T-helper 2 cell (primary cell): Measurements from ENCODE around the gene PCLO.

ENCODE experiments used
- DNase-seq, 5 experiments: peaks; one replicate each; pipeline versions ENCODE4 v3.0.0 to v3.0.0-alpha.2; 2012 to 2022

PCLO gene

GRCh38 chr7:82821037-82821436 lies 341.6 kb downstream of the PCLO start:
- DNase-seq, result no peak

DNA sequence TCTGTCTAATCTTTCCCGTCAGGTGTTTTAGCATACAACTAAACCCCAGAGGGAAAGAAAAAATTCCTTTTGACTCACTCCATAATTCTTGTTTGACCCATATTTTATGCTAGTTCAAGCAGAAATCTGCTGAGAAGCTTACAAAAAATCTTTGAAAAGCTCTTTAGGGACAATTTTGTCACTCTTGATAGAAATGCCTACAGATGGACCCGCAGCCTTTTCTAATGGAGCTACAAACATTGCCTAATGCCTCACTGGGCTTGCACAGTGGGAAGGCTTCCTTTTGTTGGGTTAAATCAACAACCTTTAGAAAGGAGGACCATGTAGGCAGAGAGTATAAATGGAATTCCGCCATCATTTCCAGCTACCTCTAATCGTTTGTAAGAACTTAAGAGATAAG lies 344.5 kb downstream of the PCLO start:
- DNase-seq, result no peak

GRCh38 chr7:82816272-82816671 lies 346.4 kb downstream of the PCLO start:
- no peak for DNase-seq

- DNase-seq, result peak in 1 of 5 experiments; percentile 12
Measured at GRCh38 chr7:82810558-82811259, 352.0 kb downstream of the PCLO start.

- no peak for DNase-seq
Measured at GRCh38 chr7:82808633-82809032, 354.1 kb downstream of the PCLO start.

DNA sequence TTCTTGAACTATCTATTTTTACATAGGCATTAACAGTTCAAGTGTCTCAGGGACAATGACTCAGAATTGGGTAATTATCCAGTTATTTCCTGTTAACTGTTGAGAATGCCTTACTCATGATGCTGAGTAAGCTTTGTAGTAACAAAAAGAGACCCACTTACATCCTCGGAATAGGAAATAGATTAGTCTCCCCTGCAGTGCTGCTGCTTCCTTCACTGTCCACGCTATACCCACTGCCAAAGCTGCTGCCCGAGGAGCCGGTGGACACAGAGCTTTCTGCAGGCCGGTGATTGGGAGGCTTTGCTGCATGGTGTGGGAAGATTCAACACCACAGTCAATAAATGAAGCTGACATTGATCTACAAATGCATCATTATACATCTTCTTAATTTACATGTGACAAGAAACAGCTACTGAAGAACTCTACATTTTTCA lies 357.1 kb downstream of the PCLO start:
- no peak for DNase-seq

DNA sequence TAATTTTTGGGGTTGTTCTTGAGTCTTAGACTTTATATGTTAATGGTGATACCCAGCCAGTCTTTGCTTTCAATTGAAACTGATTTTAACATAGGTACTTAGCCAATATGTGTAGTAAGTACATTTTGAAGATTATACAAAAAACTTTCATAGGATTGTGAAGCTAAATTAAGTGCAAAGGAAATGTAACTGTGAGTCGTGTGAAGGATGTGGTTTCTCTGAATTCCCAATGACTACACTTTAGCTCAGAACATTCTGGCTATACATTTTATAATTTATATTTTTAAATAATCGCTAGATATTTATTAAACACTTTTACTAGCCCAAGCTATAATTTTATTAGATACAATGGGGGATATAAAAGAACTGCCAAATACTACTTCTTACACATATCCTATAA lies 359.3 kb downstream of the PCLO start:
- DNase-seq, result no peak

DNA sequence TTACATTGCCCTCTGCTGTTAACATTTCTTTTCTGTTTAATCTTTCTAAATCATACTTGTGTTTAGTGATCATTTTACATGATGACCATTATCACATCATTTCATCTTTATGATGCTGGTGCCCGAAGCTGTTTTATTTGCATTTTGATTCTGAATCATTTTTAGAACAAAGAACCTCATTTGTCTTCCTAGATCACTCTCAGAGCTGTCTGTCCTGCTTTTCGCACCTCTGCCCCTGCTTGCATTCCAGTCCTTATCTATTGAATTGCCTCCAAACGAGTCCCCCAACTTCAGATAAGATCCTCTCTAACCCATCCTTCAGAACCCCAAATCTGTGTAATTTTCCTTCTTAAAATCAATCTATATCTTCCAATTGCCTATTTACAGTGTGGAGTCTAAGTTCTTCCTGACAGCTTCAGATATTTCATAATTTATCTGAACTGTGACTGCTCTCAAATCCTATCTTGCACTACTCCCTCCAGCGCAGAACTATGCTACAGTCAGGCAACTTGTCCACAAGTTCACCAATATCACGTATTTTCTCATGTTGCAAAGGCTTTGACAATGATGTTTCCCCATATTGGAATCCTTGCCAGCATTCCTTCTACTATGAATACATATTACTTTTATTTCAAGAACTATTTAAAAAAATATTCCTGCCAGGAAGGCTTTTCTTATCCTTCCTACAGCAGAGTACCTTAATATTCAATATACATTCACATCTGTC lies 372.6 kb downstream of the PCLO start:
- no peak for DNase-seq

- DNase-seq, result no peak
Measured at GRCh38 chr7:82778021-82778420, 384.7 kb downstream of the PCLO start.

DNA sequence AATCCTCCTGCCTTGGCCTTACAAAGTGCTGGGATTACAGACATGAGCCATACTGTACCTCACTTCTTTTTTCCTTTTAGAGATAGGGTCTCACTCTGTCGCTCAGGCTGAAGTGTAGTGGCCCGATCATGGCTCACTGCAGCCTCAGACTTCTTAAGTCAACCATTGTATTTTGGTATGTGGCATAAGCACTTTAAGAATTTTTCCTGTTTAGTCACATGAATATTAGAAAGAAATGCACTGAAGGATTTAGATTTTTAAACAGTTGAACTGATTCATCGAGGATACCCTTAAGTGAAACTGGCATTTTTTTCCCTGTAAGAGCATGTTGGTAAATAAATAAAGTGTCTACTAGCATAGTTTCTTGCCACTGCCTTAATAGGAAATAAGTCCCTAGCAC lies 399.8 kb downstream of the PCLO start:
- DNase-seq, result no peak

DNA sequence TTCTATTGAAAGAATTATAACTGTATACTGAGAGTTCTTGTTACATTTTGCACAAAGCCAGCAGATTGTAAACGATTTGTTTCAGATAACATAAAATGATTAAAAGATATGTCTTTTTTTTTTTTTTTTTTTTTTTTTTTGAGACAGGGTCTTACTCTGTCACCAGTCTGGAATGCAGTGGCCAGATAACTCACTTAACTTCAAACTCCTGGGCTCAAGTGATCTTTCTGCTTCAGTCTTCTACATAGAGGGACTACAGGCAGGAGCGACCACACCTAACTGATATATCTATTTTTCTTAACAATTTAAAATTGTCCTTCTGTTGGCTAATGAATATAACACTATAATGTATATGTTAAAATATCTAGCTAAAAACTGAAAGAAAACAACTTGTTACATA lies 401.9 kb downstream of the PCLO start:
- DNase-seq, result no peak

GRCh38 chr7:82760074-82760473 lies 402.6 kb downstream of the PCLO start:
- no peak for DNase-seq

DNA sequence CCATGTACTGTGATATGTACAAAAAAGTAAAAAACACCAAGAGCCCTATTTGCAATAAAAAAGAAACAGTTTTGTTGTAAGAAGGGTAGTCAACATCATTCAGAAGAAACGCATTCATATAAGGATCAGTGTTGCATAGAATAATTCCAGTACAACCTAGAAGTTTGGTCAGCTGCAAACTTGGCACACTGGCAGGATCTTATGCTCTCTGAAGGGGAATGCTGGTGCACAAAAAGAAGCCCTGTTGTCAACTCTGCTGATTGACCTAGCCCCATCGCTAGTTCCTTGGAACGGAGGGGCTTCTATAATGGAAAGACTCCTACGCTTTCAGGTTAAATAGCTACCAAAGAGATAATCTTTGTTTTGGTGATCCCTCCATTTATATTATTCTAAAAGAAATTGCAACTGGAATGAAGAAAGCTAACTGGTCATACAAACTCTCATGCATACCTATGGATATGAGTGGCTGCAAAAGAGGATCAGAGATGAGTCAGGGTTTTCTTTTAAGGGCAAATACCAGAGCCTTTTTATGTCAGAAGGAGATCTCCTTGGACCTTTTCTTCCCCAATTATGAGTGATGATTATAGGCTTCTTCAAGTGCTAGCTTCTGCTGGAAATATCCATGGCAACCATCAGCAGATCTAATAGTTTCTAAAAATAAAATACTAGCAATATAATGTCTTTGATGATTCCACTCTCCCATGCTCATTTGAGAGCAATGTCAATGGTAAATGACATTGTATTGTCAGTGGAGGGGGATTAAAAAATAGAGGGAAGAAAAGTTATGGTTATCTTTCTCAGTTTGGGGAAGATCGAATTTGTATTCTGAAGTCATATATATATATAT lies 406.8 kb downstream of the PCLO start:
- no peak for DNase-seq

DNA sequence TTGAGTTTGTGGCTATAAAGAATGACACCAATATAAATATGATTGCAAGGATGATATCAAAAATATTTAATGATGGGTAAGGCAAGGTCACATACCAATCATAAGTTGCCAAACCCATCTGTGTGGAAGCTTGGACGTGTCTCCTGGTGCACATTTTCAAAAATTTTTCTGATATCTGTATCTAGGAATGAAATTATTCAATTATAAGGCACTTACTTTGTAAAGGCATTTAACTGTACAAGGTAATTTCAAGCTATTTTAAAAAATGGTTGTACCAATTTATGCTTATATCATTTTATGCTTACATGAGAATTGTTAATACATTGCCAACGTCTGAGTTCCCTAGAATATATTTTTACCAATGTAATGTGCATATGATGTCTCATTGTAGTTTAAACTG lies 412.7 kb downstream of the PCLO start:
- DNase-seq, result no peak

DNA sequence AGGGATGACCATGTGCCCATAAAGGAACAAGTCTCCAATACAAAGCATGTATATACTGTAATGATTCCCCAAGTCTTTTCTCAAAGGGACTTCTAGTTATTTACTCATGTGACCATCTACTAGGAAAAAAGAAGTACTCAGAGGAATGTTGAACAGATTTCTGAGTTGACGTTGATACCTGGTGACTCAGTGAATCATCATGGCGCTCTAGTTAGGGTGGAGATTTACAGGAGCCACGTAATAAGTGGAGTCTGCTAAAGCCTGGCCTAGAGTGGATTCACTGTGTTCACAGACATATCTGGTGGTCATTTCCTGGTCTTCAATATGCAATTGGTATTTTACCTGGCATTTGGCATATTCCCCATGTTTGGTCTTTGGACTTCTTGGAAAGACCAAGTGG lies 416.9 kb downstream of the PCLO start:
- DNase-seq, result no peak

- no peak for DNase-seq
Measured at GRCh38 chr7:82745117-82745516, 417.6 kb downstream of the PCLO start.

DNA sequence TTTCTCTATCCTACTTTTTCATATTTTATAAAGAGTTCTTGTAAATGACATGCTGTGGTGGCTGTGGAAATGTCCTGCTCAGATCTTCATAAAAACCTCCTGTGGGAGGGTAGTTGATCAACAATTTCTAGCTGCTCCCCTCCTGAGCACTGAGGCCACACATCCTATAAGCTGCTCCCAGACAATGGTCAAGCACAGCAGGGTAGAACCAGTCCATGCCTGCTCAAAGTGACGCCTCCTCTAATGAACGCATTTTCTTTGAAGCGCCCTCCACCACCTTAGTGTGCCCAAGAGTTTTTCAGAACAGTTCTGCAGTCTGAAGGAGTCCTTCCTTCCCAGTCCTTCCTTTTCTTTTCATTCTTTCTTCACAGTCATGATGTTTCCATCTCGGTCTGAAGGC lies 420.5 kb downstream of the PCLO start:
- DNase-seq, result no peak

DNA sequence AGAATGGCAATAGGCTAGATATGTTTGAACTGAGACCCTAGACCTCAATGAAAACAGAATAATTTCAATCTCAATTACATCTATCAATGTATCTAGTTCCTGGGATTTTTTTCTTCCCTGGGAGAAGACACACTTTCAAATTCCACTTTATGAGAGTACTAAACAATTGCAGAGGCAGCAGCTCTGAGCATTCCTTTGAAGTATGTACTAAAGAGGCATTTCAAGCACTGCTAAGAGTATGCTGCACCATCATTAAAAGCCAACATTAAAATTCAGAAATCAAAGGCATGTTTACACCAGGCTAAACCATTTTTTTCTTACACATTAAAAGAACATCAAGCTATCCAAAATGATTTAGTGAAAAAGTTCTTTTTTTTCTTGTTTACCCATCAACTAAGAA lies 421.2 kb downstream of the PCLO start:
- no peak for DNase-seq

GRCh38 chr7:82740246-82740848 lies 422.3 kb downstream of the PCLO start:
- DNase-seq, result no peak

- no peak for DNase-seq
Measured at GRCh38 chr7:82736633-82737032, 426.1 kb downstream of the PCLO start.

DNA sequence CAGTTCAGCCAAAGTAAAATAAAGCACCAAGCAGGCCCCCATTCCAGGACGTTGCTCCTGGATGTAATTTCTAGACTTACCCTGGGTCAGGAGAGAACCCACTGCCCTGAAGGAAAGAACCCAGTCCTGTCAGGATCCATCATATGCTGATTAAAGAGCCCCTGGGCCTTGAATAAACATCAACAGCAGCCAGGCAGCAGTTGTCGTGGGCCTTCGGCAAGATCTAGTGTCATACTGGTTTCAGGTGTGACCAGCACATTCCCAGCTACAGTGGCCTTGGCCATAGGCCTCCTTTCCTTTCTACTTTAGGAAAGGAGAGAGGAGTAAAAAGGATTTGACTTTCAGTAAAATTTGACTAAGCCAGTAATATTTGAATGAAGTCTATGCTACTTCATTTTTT lies 430.0 kb downstream of the PCLO start:
- no peak for DNase-seq

GRCh38 chr7:82729172-82730030 lies 433.3 kb downstream of the PCLO start:
- no peak for DNase-seq
